Activated CD4-positive, alpha-beta T cell treated with anti-CD3 and anti-CD28 coated beads, Interleukin-2, amount 50 U/mL, for 24 hours (primary cell): Measurements from ENCODE around the gene CFAP54.
"Not testable (repeated sequence)": the region's sequence is repeated elsewhere in the genome, so short reads cannot be mapped to it uniquely, and the experiment has no call there.

Experiments used
- DNase-seq, 2 donors: peaks; one replicate each; pipeline ENCODE4 v3.0.0-alpha.2; 2020; ENCODE audit warnings: low read depth in 1 of 2, low spot score in 1 of 2

Gene CFAP54

DNA sequence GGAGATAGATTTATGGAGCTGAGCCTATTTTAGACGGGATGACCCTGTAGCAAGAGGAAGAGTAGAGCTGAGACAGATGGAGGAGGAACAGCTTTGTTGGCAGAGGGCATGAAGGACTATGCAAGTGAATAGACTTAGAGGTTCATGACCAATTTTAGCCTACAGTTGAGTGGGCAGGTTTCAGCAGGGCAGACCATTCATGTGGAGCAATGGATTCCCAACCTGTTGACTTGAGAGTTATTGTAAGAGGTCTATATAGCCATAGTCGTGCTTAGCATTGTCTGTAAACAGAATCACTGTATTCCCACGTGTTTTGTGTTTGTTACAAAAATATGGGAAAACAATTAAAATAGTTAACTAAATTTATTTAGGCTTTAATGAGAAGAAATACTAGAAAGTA, 116.8 kb downstream of the CFAP54 start:
- DNase-seq, result no peak

GRCh38 chr12:96606644-96607043, 117.3 kb downstream of the CFAP54 start:
- DNase-seq, result no peak

DNA sequence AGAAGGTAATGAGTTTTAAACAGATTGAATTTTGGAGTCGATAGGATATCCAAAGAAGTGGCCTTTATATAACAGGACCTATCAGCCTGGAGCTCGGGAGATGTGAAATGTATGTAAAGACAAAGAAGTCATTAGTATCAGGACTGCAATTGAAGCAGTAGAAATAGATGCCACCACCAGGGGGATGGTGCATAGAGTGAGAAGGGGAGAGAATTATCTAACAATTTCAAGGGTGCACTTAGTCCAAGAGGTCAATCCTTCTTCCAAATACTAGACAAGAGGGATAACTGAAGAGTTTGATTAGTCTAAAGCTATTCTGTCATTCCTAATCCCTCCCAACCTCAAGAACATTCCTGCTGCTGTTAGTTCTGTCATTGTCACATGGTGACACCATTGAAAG, 127.8 kb downstream of the CFAP54 start:
- no peak for DNase-seq

DNA sequence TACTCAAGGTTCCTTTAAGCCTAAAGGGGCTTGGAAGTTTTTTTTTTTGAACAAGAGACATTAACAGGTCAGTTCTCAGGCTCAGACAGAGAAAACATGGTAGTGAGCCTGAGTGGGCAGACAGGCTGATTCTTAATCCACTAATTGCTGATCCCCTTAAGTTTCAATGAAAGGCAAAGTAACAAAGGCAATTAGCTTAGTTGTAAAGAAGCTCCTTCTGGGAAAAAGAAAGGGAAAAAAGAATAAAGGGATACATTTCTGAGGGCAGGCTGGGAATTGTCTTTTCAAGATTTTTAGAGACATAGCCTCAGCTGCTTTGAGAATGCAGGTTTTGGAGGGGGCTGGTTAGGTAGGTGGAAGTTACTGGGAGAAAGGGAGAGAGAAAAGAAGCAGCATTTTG, 133.8 kb downstream of the CFAP54 start:
- DNase-seq, result no peak

GRCh38 chr12:96623656-96624217, 134.4 kb downstream of the CFAP54 start:
- no peak for DNase-seq

DNA sequence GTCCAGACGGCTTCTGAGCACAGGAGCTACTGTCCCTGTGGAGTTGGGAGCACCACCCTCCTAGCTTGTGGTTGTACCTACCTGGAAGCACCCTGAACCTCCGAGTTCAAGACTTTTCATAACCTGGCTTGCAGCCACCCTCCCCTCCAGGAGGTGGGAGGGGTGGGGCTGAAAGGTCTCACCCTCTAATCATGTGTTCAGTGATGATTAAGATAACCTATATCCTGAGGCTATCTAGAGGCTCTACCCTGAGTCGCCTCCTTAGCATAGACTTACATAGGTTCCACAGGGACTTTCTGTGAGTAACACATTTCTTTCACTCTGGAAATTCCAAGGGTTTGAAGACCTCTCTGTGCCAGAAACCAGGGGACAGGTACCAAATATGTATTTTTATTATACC, 146.5 kb downstream of the CFAP54 start:
- DNase-seq, result no peak

- DNase-seq, result no peak
Observed at GRCh38 chr12:96636895-96637294, 147.5 kb downstream of the CFAP54 start.

- no peak for DNase-seq
Observed at GRCh38 chr12:96648923-96649322, 159.5 kb downstream of the CFAP54 start.

- no peak for DNase-seq
Observed at GRCh38 chr12:96652870-96653269, 163.5 kb downstream of the CFAP54 start.

DNA sequence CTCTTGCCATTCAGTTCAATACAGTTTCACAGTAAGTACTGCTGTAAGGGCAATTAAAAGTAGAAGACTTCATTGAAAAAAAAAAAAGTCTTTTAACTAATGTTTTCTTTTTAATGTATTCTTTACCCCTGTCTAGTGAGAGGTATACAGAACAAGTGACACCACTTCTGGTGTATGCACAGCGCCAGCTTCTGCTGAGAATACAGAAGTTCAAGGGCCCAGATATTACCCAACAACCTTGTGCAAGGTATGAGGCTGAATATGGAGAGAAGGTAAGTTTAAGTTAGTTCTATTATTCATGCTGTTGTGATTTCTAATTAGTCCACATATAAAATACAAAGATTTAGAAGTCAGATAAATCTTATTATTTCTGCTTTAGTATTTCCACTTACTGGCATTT, 168.7 kb downstream of the CFAP54 start:
- no peak for DNase-seq

DNA sequence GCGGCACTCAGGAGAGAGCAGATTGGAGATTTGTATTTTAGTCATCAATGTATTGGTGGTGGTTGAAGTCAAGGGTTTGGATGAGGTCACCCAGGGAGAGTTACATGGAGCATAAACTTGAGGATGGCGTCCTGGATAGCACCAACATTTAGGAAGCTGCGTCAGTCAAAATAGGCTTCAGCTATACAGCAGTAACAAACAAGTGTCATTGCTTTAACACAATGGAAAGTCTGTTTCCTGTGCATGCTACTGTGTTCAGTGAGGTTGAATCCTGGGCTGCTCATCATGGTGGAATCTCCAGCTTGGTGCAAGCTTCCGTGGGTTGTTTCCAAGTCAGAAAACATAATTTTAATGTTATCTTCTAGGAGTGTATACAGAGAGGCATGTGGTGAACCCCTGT, 180.4 kb downstream of the CFAP54 start:
- DNase-seq, result no peak

- DNase-seq, result no peak
Observed at GRCh38 chr12:96670334-96670899, 181.0 kb downstream of the CFAP54 start.

GRCh38 chr12:96675519-96675918, 186.1 kb downstream of the CFAP54 start:
- not testable (repeated sequence) for DNase-seq

- DNase-seq, result no peak
Observed at GRCh38 chr12:96677363-96677762, 188.0 kb downstream of the CFAP54 start.

DNA sequence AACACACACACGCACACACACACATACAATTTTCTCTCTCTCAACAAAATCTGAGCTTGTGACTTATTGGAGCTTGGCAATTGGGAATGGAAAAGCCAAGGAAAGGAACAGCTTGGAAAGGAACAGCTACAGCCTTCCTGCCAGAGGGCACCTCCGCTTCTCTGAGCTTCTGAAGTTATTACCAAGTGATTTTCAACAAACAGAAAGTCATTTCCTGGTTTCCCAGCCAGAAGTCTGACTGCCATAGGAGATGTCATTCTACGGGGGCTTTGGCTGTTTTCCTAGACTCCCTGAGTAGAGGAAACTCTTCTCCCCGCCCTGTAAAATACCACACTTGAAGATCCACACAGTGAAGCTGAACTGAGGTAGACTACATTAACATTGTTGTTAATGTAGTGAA, 198.3 kb downstream of the CFAP54 start:
- DNase-seq, result no peak

DNA sequence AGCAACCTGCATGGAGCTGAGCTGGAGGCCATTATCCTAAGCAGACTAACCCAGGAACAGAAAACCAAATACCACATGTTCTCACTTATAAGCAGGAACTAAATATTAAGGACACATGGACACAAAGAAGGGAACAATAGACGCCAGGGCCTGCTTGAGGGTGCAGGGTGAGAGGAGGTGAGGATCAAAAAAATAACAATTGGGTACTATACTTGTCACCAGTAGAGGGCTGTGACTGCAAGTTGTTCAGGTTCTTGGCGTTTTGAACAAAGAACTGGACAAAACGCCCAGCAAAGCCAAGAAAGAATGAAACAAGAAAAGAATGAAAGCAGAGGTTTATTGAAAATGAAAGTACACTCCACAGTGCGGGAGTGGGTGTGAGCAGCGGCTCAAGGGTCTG, 209.1 kb downstream of the CFAP54 start:
- no peak for DNase-seq

- no peak for DNase-seq
Observed at GRCh38 chr12:96698965-96699364, 209.6 kb downstream of the CFAP54 start.

DNA sequence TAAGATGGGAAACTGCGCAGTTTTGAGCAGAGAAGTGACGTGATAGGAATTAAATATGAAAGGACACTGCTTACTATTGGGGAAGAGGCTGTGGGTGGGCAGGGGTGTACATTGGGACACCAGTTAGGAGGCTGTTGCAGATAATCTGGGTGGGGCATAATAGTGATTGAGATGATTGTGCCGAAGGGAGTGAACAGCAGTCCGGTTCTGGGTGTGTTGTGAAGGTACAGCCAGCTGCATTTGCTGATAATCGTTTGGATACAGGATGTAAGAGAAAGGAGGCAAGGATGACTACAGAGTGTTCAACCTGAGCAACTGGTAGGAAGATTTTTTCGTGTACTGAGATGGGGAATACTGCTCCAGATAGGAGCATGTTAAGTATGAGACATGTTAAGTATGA, 212.5 kb downstream of the CFAP54 start:
- DNase-seq, result no peak

- no peak for DNase-seq
Observed at GRCh38 chr12:96710127-96710745, 220.9 kb downstream of the CFAP54 start.

DNA sequence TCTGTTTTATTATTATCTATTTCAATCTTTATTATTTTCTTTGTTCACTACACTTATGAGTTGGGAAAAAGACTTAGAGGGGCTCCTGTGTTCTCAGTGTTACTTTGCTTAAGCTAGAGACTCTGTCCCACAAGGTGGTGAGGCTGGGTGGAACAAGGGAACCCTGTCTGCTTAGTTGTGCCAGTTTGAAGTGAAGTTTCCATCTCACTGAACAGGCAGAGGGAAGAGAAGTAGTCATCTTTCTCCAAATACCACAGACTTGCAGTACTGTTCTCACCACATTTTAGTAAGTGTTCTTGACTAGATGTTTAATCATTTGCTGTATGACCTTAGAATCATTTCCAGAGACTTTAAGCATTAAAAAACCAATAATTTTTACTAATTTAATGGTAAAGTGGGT, 222.0 kb downstream of the CFAP54 start:
- DNase-seq, result no peak

DNA sequence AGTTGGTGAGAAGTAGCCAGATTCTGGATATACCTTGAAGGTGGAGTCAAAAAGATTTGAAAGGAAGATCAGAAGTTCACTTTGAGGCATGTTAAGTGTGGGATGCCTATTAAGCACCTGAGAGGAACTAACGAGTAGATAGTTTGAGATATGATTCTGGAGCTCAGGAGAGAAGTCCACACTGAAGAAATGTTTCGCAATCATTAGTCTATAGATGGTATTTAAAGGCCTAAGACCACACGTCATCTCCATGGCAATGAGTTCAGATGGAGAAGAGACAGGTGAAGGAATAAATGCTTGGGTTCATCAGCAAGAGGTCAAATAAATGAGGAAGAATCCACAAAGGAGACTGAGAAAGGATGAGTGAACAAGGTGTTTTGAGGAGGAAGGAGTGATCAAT, 224.8 kb downstream of the CFAP54 start:
- DNase-seq, result no peak

DNA sequence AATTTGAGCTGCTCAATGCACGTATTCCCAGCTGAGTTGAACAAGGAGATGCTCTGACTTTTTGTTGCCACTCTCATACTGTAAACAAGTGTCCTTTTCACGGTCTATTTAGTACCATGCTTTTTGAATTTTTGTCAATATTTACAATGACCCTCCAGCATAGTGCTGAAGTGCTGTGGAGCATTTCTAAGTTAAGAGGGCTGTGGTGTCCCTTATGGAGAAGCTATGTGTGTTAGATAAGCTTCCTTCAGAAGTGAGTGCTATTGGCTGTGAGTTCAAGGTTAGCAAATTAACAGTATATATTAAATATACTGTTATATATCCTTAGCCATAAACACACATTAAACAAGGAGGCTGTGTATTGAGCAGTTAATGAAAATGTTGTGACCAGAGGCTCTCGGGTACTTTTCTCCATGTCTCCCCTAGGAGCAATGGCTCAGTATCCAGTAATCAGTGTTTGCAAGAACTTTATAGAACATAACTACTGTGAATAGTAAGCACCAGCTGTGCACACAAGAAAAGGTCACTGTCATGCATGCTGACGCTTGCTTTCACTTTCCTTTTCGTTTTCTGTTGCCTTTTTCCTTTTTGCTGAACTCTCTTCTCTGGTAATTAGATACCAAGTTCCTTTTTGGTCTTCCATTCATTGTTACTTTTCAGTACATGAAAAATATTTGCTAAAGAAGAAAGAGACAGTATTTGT, 230.4 kb downstream of the CFAP54 start:
- peak in 1 of 2 donors; percentile 12 for DNase-seq

DNA sequence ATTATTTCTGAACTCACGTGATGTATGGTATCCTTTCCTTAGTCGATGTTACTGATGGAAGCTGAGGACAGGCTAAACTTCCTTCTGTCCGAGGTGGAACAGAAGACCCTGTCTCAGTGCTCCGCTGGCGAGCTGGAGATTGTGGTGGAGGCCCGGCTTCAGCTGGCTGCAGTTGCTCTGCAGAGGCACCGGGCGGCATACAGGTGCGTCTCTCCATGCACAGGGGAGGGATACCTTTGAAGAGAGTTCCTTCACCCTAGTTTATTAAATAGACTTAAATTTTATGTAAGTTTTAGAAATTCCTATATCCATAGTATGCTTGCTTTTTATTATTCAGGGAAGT, 231.0 kb downstream of the CFAP54 start:
- no peak for DNase-seq
